Measurements from ENCODE around the gene LHX6. TPM values are rescaled to one million over a fixed set of nuclear protein-coding genes. Genes with fewer than 3 reads are reported as not detected.

LHX6 gene
- polyA plus RNA-seq, 1 donor from 2014 or later = 0.14 TPM

DNA sequence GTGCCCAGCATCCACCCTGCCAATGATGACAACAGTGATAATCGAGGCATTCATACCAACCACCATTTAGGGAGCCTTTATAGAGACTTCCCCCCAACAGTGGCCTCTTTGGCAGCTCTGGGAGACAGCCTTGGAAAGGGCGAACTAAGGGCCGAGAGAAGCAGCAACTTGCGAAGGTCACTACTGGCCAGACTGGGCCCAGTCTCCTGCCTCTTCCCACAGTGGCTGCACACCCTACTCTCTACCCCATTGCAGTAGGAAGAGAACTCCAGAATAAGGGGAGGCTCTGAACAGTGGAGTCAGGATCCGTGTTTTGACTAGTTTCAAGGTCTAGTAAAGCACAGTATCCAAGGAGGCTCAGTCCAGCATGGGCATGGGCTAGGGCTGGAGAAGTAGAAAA is 5.3 kb downstream of the LHX6 start:
- H4K20me1 ChIP-seq (ENCODE audit: insufficient read depth) = no peaks in the 10 kb centered on the region
- no peaks in the 10 kb centered on the region for H3K9me2 ChIP-seq (ENCODE audit: insufficient read depth, low read length)
- no peaks in the 10 kb centered on the region for H3K36me3 ChIP-seq (ENCODE audit: insufficient read depth, low read length)
- H3K4me2 ChIP-seq (ENCODE audit: low read length) = no peak overlapping the region
- H3K79me2 ChIP-seq (replicated peaks; ENCODE audit: insufficient read depth, low read length) = no peaks in the 10 kb centered on the region
- H3K27ac ChIP-seq (ENCODE audit: low read length) = no peak overlapping the region
- H3K9ac ChIP-seq (ENCODE audit: low read length) = no peak overlapping the region
- no peaks in the 10 kb centered on the region for H3F3A ChIP-seq (ENCODE audit: insufficient read depth, low read length, poor library complexity, severe bottlenecking)
- peaks cover 99% of the 10 kb centered on the region for H3K27me3 ChIP-seq (ENCODE audit: insufficient read depth, low read depth, low read length)
- no peak overlapping the region for H3K4me3 ChIP-seq (ENCODE audit: low read length)
- H3K9me3 ChIP-seq (ENCODE audit: low read length) = no peaks in the 10 kb centered on the region
- H2AFZ ChIP-seq (ENCODE audit: low read depth, low read length) = no peak overlapping the region
- TF ChIP-seq MXI1 (conservative IDR thresholded peaks at IDR 0.05; ENCODE audit: poor library complexity, severe bottlenecking) = no peak
- no peak for TF ChIP-seq SMC3 (conservative IDR thresholded peaks at IDR 0.05; ENCODE audit: poor library complexity)
- TF ChIP-seq TAF1 (IDR thresholded peaks at IDR 0.05; ENCODE audit: low read depth) = no peak
- TF ChIP-seq, protein P1, sequence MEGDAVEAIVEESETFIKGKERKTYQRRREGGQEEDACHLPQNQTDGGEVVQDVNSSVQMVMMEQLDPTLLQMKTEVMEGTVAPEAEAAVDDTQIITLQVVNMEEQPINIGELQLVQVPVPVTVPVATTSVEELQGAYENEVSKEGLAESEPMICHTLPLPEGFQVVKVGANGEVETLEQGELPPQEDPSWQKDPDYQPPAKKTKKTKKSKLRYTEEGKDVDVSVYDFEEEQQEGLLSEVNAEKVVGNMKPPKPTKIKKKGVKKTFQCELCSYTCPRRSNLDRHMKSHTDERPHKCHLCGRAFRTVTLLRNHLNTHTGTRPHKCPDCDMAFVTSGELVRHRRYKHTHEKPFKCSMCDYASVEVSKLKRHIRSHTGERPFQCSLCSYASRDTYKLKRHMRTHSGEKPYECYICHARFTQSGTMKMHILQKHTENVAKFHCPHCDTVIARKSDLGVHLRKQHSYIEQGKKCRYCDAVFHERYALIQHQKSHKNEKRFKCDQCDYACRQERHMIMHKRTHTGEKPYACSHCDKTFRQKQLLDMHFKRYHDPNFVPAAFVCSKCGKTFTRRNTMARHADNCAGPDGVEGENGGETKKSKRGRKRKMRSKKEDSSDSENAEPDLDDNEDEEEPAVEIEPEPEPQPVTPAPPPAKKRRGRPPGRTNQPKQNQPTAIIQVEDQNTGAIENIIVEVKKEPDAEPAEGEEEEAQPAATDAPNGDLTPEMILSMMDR (IDR thresholded peaks at IDR 0.05; ENCODE audit: poor library complexity, severe bottlenecking) = no peak
- TF ChIP-seq, protein P2, sequence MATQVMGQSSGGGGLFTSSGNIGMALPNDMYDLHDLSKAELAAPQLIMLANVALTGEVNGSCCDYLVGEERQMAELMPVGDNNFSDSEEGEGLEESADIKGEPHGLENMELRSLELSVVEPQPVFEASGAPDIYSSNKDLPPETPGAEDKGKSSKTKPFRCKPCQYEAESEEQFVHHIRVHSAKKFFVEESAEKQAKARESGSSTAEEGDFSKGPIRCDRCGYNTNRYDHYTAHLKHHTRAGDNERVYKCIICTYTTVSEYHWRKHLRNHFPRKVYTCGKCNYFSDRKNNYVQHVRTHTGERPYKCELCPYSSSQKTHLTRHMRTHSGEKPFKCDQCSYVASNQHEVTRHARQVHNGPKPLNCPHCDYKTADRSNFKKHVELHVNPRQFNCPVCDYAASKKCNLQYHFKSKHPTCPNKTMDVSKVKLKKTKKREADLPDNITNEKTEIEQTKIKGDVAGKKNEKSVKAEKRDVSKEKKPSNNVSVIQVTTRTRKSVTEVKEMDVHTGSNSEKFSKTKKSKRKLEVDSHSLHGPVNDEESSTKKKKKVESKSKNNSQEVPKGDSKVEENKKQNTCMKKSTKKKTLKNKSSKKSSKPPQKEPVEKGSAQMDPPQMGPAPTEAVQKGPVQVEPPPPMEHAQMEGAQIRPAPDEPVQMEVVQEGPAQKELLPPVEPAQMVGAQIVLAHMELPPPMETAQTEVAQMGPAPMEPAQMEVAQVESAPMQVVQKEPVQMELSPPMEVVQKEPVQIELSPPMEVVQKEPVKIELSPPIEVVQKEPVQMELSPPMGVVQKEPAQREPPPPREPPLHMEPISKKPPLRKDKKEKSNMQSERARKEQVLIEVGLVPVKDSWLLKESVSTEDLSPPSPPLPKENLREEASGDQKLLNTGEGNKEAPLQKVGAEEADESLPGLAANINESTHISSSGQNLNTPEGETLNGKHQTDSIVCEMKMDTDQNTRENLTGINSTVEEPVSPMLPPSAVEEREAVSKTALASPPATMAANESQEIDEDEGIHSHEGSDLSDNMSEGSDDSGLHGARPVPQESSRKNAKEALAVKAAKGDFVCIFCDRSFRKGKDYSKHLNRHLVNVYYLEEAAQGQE (IDR thresholded peaks at IDR 0.05; ENCODE audit: borderline replicate concordance) = no peak
- no peak for TF ChIP-seq POLR2AphosphoS5 (IDR thresholded peaks at IDR 0.05)
- TF ChIP-seq EZH2 (IDR thresholded peaks at IDR 0.05; ENCODE audit: borderline replicate concordance, insufficient read depth, low read length, poor library complexity, severe bottlenecking) = no peak
- no peak for TF ChIP-seq EP300 (conservative IDR thresholded peaks at IDR 0.05; ENCODE audit: poor library complexity, severe bottlenecking)
- TF ChIP-seq RAD21 (conservative IDR thresholded peaks at IDR 0.05) = no peak

DNA sequence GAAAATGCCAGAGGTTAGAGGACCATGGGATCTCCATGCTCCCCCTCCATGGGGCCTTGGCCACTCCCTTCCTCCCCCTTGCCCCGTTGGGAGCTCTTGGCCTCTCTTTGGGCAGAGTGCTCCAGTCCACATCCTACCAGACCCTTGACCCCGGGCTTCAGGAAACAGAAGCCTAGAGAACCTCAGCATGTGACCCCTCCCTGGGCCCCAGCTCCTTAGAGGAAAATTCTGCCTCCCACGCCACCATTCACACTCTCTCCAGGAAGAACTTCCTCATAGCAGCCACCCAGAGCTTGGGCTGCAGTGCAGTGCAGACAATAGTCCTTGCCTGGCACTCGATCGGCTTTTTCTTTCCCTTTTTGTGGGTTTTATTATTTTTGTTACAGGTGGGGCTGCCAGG is 6.0 kb downstream of the LHX6 start:
- Histone ChIP-seq H3K36me3 (ENCODE audit: insufficient read depth, low read length) (no peaks in the 10 kb centered on the region), H3K27me3 (ENCODE audit: insufficient read depth, low read depth, low read length) (peaks cover 100% of the 10 kb centered on the region), H3K9me2 (ENCODE audit: insufficient read depth, low read length) (no peaks in the 10 kb centered on the region), H3K9ac (ENCODE audit: low read length) (no peak overlapping the region), H3K79me2 (replicated peaks; ENCODE audit: insufficient read depth, low read length) (no peaks in the 10 kb centered on the region), H3F3A (ENCODE audit: insufficient read depth, low read length, poor library complexity, severe bottlenecking) (no peaks in the 10 kb centered on the region), H4K20me1 (ENCODE audit: insufficient read depth) (no peaks in the 10 kb centered on the region), H3K4me2 (ENCODE audit: low read length) (no peak overlapping the region), H2AFZ (ENCODE audit: low read depth, low read length) (no peak overlapping the region), H3K27ac (ENCODE audit: low read length) (no peak overlapping the region), H3K4me3 (ENCODE audit: low read length) (no peak overlapping the region), H3K9me3 (ENCODE audit: low read length) (no peaks in the 10 kb centered on the region)
- TF ChIP-seq EZH2 (IDR thresholded peaks at IDR 0.05; ENCODE audit: borderline replicate concordance, insufficient read depth, low read length, poor library complexity, severe bottlenecking) = no peak
- TF ChIP-seq RAD21 (conservative IDR thresholded peaks at IDR 0.05) = no peak
- no peak for TF ChIP-seq SMC3 (conservative IDR thresholded peaks at IDR 0.05; ENCODE audit: poor library complexity)
- no peak for TF ChIP-seq POLR2AphosphoS5 (IDR thresholded peaks at IDR 0.05)
- TF ChIP-seq, protein P2 (IDR thresholded peaks at IDR 0.05; ENCODE audit: borderline replicate concordance) = no peak
- no peak for TF ChIP-seq TAF1 (IDR thresholded peaks at IDR 0.05; ENCODE audit: low read depth)
- TF ChIP-seq, protein P1 (IDR thresholded peaks at IDR 0.05; ENCODE audit: poor library complexity, severe bottlenecking) = no peak
- no peak for TF ChIP-seq EP300 (conservative IDR thresholded peaks at IDR 0.05; ENCODE audit: poor library complexity, severe bottlenecking)
- TF ChIP-seq MXI1 (conservative IDR thresholded peaks at IDR 0.05; ENCODE audit: poor library complexity, severe bottlenecking) = no peak
